GM12873 (cell line): ENCODE data around the gene CD200R1L.

Experiments used
- TF ChIP-seq, protein P1 (sequence below): IDR thresholded peaks from 2 replicates; pipeline ENCODE4 v1.5.1; 2012; ENCODE audit warnings: low read depth, mild to moderate bottlenecking, moderate library complexity, low read length, control low read depth; ENCODE audit not compliant: insufficient read depth; ENCODE audit errors: missing control alignments

CD200R1L gene

DNA sequence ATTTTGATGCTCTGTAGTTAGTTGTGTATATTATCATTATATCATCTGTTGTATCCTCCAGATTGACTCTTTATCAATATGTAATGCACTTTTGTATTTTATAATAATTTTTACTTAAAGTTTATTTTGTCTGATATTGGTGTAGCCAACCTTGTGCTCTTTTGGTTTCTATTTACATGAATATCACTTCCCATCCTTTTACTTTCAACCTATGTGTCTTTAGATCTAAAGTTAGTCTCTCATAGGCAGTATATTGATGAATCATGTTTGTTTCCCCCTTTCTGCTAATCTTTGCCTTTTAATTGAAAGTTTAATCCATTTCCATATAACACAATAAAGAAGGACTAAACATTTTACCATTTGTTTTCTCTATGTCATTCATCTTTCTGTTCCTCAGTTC, 28.1 kb upstream of the CD200R1L start:
- TF ChIP-seq, protein P1, sequence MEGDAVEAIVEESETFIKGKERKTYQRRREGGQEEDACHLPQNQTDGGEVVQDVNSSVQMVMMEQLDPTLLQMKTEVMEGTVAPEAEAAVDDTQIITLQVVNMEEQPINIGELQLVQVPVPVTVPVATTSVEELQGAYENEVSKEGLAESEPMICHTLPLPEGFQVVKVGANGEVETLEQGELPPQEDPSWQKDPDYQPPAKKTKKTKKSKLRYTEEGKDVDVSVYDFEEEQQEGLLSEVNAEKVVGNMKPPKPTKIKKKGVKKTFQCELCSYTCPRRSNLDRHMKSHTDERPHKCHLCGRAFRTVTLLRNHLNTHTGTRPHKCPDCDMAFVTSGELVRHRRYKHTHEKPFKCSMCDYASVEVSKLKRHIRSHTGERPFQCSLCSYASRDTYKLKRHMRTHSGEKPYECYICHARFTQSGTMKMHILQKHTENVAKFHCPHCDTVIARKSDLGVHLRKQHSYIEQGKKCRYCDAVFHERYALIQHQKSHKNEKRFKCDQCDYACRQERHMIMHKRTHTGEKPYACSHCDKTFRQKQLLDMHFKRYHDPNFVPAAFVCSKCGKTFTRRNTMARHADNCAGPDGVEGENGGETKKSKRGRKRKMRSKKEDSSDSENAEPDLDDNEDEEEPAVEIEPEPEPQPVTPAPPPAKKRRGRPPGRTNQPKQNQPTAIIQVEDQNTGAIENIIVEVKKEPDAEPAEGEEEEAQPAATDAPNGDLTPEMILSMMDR: no peak

DNA sequence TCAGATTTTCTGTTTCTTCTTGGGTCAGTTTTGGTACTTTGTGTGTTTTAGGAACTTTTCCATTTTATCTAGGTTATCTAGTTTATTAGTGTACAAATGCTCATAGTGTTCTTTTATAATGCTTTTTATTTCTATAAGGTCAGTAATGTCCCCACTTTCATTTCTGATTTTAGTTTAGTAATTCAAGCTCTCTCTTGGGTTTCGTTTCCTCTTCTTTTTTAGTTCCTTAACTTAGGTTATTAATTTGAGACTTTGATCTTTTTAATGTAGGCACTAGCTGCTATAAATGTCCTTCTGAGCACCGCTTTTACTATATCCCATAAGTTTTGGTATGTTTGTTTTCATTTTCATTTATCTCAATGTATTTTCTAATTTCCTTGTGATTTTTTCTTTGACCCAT, 27.0 kb upstream of the CD200R1L start:
- TF ChIP-seq, protein P1: no peak

DNA sequence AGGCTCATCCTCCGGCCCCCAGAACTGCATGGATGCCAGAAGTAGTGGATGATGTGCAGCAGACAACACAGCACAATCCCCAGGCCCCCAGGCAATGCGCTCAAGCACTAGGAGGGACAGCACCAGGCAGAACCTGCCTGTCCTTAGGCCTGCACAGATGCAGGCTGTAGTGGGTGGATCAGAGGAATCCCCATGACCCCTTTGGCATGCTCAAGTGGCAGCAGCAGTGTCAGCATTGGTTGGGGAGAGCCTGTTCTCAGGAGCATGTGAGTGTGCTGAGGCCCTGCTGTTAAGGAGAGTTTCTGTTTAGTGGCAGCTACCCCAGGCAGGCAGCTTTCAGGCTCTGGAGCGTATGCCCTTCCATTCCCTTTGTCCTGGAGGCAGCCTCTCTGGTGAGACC, 25.1 kb upstream of the CD200R1L start:
- TF ChIP-seq, protein P1: no peak

DNA sequence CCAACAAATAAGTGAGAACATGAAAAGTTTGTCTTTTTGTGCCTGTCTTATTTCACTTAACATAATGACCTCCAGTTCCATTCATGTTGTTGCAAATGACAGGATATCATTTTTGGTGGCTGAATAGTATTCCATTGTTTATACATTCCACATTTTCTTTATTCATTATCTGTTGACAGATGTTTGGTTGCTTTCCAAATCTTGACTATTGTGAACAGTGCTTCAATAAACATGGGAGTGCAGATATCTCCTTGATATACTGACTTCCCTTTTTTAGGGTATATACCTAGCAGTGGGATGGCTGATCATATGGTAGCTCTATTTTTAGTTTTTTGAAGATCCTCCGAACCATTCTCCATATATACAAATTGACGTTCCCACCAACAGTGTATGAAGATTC, 19.1 kb upstream of the CD200R1L start:
- TF ChIP-seq, protein P1: no peak

DNA sequence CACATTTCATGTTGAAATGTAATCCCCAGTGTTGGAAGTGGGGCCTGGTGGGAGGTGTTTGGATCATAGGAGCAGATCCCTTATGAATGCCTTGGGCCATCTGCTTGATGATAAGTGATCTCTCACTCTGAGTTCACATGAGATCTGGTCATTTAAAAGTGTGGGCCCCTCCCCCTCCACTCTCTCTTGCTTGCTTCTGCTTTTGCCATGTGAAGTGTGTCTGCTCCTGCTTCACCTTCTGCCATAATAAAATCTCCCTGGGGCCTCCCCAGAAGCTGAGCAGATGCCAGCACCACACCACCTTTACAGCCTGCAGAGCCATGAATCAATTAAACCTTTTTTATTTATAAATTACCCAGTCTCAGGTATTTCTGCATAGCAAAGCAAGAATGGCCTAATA, 14.2 kb upstream of the CD200R1L start:
- TF ChIP-seq, protein P1: no peak

DNA sequence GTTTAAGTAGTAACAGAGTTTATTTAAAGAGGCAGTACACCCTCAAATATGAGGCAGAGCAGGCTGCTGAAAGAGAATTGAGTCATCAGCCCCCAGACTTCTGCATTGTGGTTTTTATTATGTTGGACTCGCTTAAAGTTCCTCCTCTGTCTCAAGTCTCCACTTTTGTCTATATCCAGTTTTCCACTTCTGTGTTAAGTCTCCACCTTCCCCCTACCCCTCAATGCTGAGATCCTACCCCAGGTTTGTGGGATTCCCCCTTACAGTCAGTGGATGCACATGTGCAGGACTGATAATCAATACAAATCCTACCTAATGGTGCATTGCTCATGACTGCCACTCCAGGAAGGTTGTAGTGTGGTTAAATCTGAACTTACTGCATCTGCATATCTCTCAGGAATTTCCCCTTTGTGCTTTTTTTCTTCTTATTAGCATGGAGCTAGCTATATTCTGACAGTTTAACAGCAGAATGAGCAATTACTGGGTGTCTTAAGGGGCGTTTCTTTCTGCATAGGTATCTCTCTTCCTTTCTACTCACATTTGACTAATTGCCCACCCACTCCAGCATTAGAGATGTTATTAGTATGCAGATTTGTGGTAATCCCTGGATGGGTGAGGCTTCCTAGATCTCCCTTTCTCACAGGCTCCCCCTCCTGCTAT, 11.9 kb upstream of the CD200R1L start:
- TF ChIP-seq, protein P1: no peak

DNA sequence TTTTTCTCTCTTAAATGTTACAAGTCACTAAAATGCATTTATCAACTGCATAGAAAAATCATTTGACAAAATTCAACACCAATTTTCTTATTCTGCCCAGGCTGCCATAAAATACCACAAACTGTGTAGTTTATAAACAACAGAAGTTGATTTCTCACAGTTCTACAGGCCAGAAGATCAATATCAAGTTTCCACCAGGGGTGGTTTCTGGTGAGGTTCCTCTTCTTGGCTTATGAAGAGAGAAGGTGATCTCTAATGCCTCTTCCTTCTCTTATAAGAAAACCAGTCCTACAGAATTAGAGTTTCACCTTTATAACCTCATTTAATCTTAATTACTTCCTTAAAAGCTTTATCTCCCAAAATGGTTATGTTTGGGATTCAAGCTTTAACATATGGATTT, 10.9 kb upstream of the CD200R1L start:
- TF ChIP-seq, protein P1: no peak
